Activated CD8-positive, alpha-beta T cell treated with anti-CD3 and anti-CD28 coated beads, Interleukin-2, amount 10 ng/mL, durations not matched to agents 7 days and 5 days (primary cell): ENCODE data around the gene MRPS12. TPM values are rescaled to one million over a fixed set of nuclear protein-coding genes. Genes with fewer than 3 reads are reported as not detected.
A peak's percentile ranks its signal among the peaks of the same experiment; 100 is the strongest.
"Not testable (repeated sequence)": the region's sequence is repeated elsewhere in the genome, so short reads cannot be mapped to it uniquely, and the experiment has no call there.

Source experiments
- ATAC-seq: fragments of 150-1000 bp; cut with Tn5 transposase; one replicate; pipeline ENCODE4 v1.10.0; 2021; ENCODE audit warnings: moderate library complexity
- CTCF ChIA-PET: fragments of 350-600 bp; sonication (Branson Sonifier 250); formaldehyde crosslinking; loops from one replicate; lab custom pipeline; 2021; ENCODE audit warnings: antibody characterized with exemption; lab: Charles Lee
- POLR2A ChIA-PET: fragments of 350-600 bp; sonication (Branson Sonifier 250); formaldehyde crosslinking; loops from one replicate; lab custom pipeline; 2021; ENCODE audit warnings: antibody characterized with exemption; lab: Charles Lee
- DNase-seq: peaks from one replicate; pipeline ENCODE4 v3.0.0-alpha.2; 2020
- H3K27ac Mint-ChIP-seq: one replicate; pipeline ENCODE4 v1.8.0; 2021; ENCODE audit warnings: mild to moderate bottlenecking, mixed read lengths
- H3K27me3 Mint-ChIP-seq: one replicate; pipeline ENCODE4 v1.8.0; 2021; ENCODE audit warnings: low read depth, mixed read lengths
- H3K36me3 Mint-ChIP-seq: one replicate; pipeline ENCODE4 v1.8.0; 2021; ENCODE audit warnings: low read depth, mixed read lengths
- H3K4me1 Mint-ChIP-seq: one replicate; pipeline ENCODE4 v1.8.0; 2021; ENCODE audit warnings: low read depth, mixed read lengths
- H3K4me3 Mint-ChIP-seq: one replicate; pipeline ENCODE4 v1.8.0; 2021; ENCODE audit warnings: mild to moderate bottlenecking, mixed read lengths
- H3K9me3 Mint-ChIP-seq: one replicate; pipeline ENCODE4 v1.8.0; 2022; ENCODE audit warnings: mixed read lengths; ENCODE audit not compliant: insufficient read depth
- total RNA-seq, 2 experiments: library from RNA; stranded (reverse); gene quantifications; one replicate each; pipeline ENCODE4 v1.2.3, GENCODE V29; 2021

MRPS12 gene
- total RNA-seq, 2 experiments from 2014 or later = 60.2 to 61.7 TPM

GRCh38 chr19:38958301-38958700 lies 27.6 kb downstream of the MRPS12 start:
- no peak for DNase-seq
- ChIA-PET POLR2A (no interaction called here), CTCF (no interaction called here)
- Mint-ChIP-seq H3K27me3 (no peaks in the 10 kb centered on the region), H3K27ac (no peak overlapping the region), H3K4me3 (no peak overlapping the region), H3K4me1 (peaks cover 3% of the 10 kb centered on the region), H3K9me3 (no peaks in the 10 kb centered on the region), H3K36me3 (no peaks in the 10 kb centered on the region)
- ATAC-seq = no peak

DNA sequence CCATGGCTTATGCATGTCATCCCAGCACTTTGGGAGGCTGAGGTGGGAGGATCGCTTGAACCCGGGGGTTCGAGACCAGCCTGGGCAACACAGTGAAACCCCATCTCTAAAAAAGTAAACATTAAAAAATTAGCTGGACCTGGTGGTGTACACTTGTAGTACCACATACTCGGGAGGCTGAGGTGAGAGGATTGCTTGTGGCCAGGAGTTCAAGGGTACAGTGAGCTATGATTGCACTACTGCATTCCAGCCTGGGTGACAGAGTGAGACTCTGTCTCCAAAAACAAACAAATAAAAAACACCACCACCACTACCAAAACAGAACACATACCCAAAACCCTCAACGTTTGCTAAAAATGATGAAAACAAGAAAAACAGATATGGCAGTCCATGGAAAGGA lies 28.9 kb downstream of the MRPS12 start:
- no peaks in the 10 kb centered on the region for H3K36me3 Mint-ChIP-seq
- POLR2A ChIA-PET = no interaction called here
- no peak overlapping the region for H3K4me3 Mint-ChIP-seq

DNA sequence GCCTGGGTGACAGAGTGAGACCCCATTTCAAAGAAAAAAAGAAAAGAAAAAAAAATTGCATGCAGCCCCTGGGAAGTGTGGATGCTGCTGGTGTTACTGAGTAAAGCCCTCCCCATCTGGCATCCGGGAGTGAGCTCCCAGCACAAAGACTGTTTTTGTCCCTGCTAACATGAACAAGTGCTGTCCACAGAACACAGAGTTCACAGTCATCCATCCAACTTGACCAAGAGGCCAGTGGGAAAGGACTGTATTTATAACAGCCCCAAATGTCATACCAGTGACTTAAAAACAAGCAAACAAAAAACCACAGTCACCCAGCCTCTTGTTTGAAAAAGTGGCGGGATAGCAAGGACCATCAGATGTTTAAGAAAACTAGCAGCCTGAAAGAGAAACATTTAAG lies 34.0 kb downstream of the MRPS12 start:
- DNase-seq (no peak), ATAC-seq (no peak)
- no peaks in the 10 kb centered on the region for H3K36me3 Mint-ChIP-seq
- ChIA-PET POLR2A (no interaction called here), CTCF (interaction anchor here (1.2 kb wide), 1 partner anchor 13 kb away, joined by 4 read pairs; no protein-coding TSS in a partner anchor)
- H3K9me3 Mint-ChIP-seq = no peaks in the 10 kb centered on the region
- peaks cover 3% of the 10 kb centered on the region for H3K4me1 Mint-ChIP-seq
- H3K4me3 Mint-ChIP-seq = no peak overlapping the region
- peaks cover 12% of the 10 kb centered on the region for H3K27me3 Mint-ChIP-seq
- H3K27ac Mint-ChIP-seq = no peak overlapping the region

More for the DNA sequence above, 28.9 kb downstream of the MRPS12 start:
- Mint-ChIP-seq H3K4me1 (peaks cover 3% of the 10 kb centered on the region), H3K9me3 (no peaks in the 10 kb centered on the region), H3K27me3 (no peaks in the 10 kb centered on the region), H3K27ac (no peak overlapping the region)
- ATAC-seq (no peak), DNase-seq (no peak)
- CTCF ChIA-PET = interaction anchor here (0.9 to 1.1 kb wide), 2 partner anchors 8 to 557 kb away, joined by 3 to 4 read pairs; partner anchors contain the start of gene FAM98C

- H3K9me3 Mint-ChIP-seq, POLR2A ChIA-PET, H3K4me1 Mint-ChIP-seq, DNase-seq, H3K36me3 Mint-ChIP-seq, H3K27ac Mint-ChIP-seq, H3K4me3 Mint-ChIP-seq, ATAC-seq: not testable (repeated sequence)
- H3K27me3 Mint-ChIP-seq = peaks cover 19% of the 10 kb centered on the region
- CTCF ChIA-PET = interaction anchor here (0.7 to 1.3 kb wide), 2 partner anchors 13 to 35 kb away, joined by 3 read pairs; partner anchors contain the start of gene MRPS12
Measured at GRCh38 chr19:38966149-38966548, 35.4 kb downstream of the MRPS12 start.

DNA sequence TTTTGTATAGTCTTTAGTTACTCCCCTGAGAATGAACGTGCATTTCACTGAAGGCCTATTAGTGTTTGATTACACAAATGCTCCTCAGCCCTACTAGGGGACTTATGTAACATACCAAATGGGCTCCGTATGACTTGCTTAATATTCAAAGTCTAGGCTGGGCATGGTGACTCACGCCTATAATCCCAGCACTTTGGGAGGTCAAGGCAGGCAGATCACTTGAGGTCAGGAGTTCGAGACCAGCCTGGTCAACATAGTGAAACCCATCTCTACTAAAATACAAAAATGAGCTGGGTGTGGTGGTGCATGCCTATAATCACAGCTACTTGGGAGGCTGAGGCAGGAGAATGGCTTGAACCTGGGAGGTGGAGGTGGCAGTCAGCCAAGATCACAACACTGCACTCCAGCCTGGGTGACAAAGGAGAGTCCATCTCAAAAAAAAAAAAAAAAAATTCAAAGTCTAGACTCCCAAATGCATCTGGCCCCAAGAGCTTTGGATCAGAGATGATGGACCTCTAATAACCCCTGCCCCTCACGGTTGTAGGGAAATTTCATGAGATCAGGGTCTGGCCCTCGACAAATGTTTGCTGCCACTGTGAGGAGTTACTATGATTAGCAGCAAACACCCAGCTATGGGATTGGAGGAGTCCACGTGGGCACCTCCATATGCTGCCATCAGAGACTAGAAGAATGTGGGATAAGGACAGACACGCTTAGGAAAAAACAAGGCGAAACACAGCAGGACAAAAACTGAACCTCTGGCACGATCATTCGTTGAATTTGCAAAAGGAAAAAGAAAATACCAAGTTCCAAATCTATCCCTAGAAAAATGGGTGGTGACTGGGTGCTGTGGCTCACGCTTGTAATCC lies 40.2 kb downstream of the MRPS12 start:
- ATAC-seq = no peak
- Mint-ChIP-seq H3K27me3 (peaks cover 27% of the 10 kb centered on the region), H3K9me3 (no peaks in the 10 kb centered on the region), H3K4me1 (peaks cover 3% of the 10 kb centered on the region), H3K36me3 (no peaks in the 10 kb centered on the region), H3K27ac (no peak overlapping the region), H3K4me3 (no peak overlapping the region)
- no peak for DNase-seq
- ChIA-PET CTCF (interaction anchor here (1.2 kb wide), 1 partner anchor 9 kb away, joined by 5 read pairs; no protein-coding TSS in a partner anchor), POLR2A (interaction anchor here (0.6 kb wide), 1 partner anchor 18 kb away, joined by 3 read pairs; no protein-coding TSS in a partner anchor)

DNA sequence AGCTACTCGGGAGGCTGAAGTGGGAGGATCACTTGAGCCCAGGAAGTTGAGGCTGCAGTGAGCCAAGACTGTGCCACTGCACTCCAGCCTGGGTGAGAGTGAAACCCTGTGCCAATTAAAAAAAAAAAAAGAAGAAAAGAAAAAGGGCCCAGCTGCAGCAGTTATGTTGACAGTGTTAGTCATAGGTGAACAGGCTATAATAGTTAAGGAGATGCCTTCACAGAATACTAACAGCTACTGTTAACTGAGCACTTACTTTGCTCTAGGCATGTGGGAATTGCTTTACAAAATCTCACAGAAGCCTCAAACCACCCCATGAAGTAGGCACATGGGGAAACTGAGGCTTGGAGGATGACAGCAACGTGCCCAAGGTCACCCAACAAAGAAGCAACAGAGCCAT lies 40.9 kb downstream of the MRPS12 start:
- H3K27me3 Mint-ChIP-seq = peaks cover 30% of the 10 kb centered on the region
- POLR2A ChIA-PET = no interaction called here
- CTCF ChIA-PET = interaction anchor here (1.0 to 1.2 kb wide), 3 partner anchors 9 to 129 kb away, joined by 3 to 5 read pairs (median 3); no protein-coding TSS in a partner anchor
- H3K9me3 Mint-ChIP-seq = no peaks in the 10 kb centered on the region
- no peak for DNase-seq
- H3K36me3 Mint-ChIP-seq = no peaks in the 10 kb centered on the region
- ATAC-seq = no peak
- peaks cover 8% of the 10 kb centered on the region for H3K4me1 Mint-ChIP-seq
- H3K27ac Mint-ChIP-seq = no peak overlapping the region
- H3K4me3 Mint-ChIP-seq = no peak overlapping the region

GRCh38 chr19:38974624-38975213 lies 44.0 kb downstream of the MRPS12 start:
- H3K36me3 Mint-ChIP-seq = no peaks in the 10 kb centered on the region
- ChIA-PET POLR2A (no interaction called here), CTCF (interaction anchor here (1.5 kb wide), 1 partner anchor 13 kb away, joined by 3 read pairs; no protein-coding TSS in a partner anchor)
- ATAC-seq (no peak), DNase-seq (no peak)
- peaks cover 30% of the 10 kb centered on the region for H3K27me3 Mint-ChIP-seq
- H3K4me1 Mint-ChIP-seq = peaks cover 11% of the 10 kb centered on the region
- H3K4me3 Mint-ChIP-seq = no peak overlapping the region
- H3K9me3 Mint-ChIP-seq = no peaks in the 10 kb centered on the region
- H3K27ac Mint-ChIP-seq = no peak overlapping the region

DNA sequence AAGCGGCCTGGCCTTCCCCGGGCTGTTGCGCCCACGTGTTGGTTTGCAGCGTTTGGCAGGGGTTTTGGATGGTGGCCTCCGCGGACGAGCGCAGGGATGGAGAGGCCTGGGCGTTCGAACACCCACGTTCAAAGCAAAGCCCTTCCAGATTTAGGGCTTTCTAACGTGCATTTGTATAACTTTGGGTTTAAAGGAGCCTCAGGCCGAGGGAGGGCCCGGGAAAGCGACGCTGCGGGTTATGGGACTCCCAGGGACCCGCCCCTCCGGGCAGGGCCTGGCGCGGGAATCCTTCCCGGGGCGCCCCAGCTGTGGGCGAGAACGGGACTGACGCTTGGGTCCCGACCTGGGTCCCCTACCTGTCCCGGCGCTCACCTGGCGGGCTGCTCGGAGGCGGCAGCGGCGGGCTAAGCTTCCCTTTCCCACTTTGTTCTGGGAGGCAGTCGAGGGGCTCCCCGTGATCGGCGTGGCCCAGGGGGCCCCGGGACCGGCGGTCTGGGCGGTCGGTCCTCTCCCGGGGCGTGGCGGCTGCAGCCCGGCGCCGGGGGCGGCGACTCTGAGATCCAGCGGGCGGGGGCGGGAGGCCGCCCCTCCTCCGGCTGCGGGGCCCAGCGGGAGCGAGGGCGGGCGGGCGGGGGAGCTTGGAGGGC lies 44.6 kb downstream of the MRPS12 start, which contains the start of gene FBXO17:
FBXO17 (minus strand) TSS at position 529 of the 647 bp plus-strand sequence. CDS start 25,423 bp downstream, outside the sequence.
- peaks cover under 1% of the 10 kb centered on the region for H3K9me3 Mint-ChIP-seq
- H3K36me3 Mint-ChIP-seq = no peaks in the 10 kb centered on the region
- no peak within 1 kb of the TSS for H3K4me3 Mint-ChIP-seq
- H3K27me3 Mint-ChIP-seq = peaks cover 29% of the 10 kb centered on the region
- ATAC-seq (peak; percentile 19), DNase-seq (no peak)
- ChIA-PET CTCF (interaction anchor here (1.1 to 1.5 kb wide), 2 partner anchors 14 to 16 kb away, joined by 3 to 4 read pairs; no protein-coding TSS in a partner anchor), POLR2A (no interaction called here)
- no peak within 1 kb of the TSS for H3K27ac Mint-ChIP-seq
- H3K4me1 Mint-ChIP-seq = peaks cover 11% of the 10 kb centered on the region

DNA sequence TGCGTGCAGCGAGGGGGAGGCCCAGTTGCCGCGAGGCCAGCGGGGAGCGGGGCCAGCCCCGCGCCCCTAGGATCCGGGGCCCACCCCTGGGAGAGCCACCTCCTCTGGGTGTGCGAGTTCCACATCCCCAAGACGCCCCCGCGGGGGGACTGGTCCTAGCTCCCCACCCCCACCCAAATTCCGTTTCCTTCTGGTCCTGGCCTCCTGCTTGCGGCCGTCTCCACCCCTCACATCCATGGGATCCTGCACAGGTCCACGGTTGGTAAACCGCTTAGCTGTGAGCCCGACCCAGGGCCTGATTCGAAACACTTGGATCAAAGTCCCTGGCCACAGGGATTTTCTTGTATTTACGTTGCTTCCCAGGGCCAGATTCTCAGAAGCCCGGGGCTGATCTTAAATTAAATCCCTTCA lies 45.1 kb downstream of the MRPS12 start:
- H3K27ac Mint-ChIP-seq = no peak overlapping the region
- H3K4me1 Mint-ChIP-seq = peaks cover 11% of the 10 kb centered on the region
- peaks cover 5% of the 10 kb centered on the region for H3K9me3 Mint-ChIP-seq
- ChIA-PET POLR2A (no interaction called here), CTCF (interaction anchor here (1.1 to 1.5 kb wide), 3 partner anchors 10 to 15 kb away, joined by 3 to 4 read pairs (median 3); no protein-coding TSS in a partner anchor)
- H3K4me3 Mint-ChIP-seq = no peak overlapping the region
- H3K36me3 Mint-ChIP-seq = no peaks in the 10 kb centered on the region
- ATAC-seq (no peak), DNase-seq (no peak)
- H3K27me3 Mint-ChIP-seq = peaks cover 25% of the 10 kb centered on the region

DNA sequence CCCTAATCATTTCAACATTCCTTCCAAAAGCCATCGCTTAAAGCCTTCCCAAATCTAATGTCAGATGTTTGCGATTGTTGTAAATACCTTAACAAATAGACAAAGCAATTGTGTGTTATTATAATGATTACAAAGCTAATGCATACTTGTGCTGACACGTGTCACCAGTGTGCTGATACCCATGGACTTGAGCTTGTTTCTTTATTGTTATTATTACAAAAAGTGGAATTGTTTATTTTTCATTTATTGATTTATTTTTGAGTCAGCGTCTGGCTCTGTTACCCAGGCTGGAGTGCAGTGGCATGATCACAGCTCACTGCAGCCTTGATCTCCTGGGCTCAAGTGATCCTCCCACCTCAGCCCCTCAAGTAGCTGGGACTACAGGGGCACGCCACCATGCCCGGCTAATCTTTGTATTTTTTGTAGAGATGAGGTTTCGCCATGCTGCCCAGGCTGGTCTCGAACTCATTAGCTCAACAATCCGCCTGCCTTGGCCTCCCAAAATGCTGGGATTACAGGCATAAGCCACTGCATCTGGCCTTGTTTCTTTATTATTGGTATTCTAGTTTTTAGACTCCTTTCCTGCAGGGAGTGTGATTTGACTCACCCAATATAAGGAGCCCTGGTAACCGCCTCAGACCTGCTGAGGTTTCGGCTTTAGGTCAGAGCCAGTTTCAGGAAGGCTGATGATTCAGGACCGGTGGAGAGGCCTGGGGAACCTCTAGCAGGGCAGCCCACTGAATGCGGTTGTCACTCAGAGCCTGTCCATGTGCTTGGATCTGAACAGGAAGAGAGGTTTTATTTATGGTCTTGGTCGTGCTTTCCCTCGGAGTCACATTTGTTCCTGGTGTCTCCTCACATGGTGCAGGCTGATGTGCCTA lies 46.9 kb downstream of the MRPS12 start:
- Mint-ChIP-seq H3K36me3 (no peaks in the 10 kb centered on the region), H3K4me1 (peaks cover 11% of the 10 kb centered on the region), H3K27me3 (peaks cover 22% of the 10 kb centered on the region), H3K27ac (no peak overlapping the region), H3K9me3 (peaks cover 5% of the 10 kb centered on the region), H3K4me3 (no peak overlapping the region)
- ChIA-PET POLR2A (no interaction called here), CTCF (interaction anchor here (1.0 to 1.5 kb wide), 2 partner anchors 8 to 752 kb away, joined by 3 read pairs; no protein-coding TSS in a partner anchor)
- peak; percentile 27 for DNase-seq
- ATAC-seq = no peak
